Gastrocnemius medialis (tissue), 4 donors: Measurements from ENCODE around the gene VPS4B. TPM values are rescaled to one million over a fixed set of nuclear protein-coding genes. Genes with fewer than 3 reads are reported as not detected.

ENCODE experiments used
- ATAC-seq, 2 donors: fragments of 150-250 bp; one replicate each; pipeline ENCODE4 v1.9.1; 2016
- DNase-seq, 2 donors: peaks; one replicate each; pipeline ENCODE4 v3.0.0-alpha.2; 2019
- H3K27ac ChIP-seq, 4 donors: fragments of 200-600 bp; sonication (generic); 1 replicate in 1 of 4; 2 replicates in 3 of 4; pipeline ENCODE4 v1.5.1; 2016 to 2018; ENCODE audit warnings: mild to moderate bottlenecking in 2 of 4, moderate library complexity in 1 of 4
- H3K27me3 ChIP-seq, 3 donors: fragments of 200-600 bp; sonication (generic) in 2 of 3; 1 replicate in 1 of 3; 2 replicates in 2 of 3; pipeline versions ENCODE4 v1.5.1 to v1.6.0; 2016 to 2019; ENCODE audit warnings: mild to moderate bottlenecking in 1 of 3, moderate library complexity in 1 of 3
- H3K36me3 ChIP-seq, 2 donors: fragments of 200-600 bp; sonication (generic) in 1 of 2; one replicate each; pipeline ENCODE4 v1.5.1; 2017 to 2018
- H3K4me1 ChIP-seq, 2 donors: fragments of 200-600 bp; sonication (generic) in 1 of 2; one replicate each; pipeline ENCODE4 v1.5.1; 2016 to 2017; ENCODE audit warnings: mild to moderate bottlenecking in 2 of 2
- H3K4me3 ChIP-seq, 4 donors: fragments of 200-600 bp; sonication (generic) in 3 of 4; 1 replicate in 1 of 4; 2 replicates in 3 of 4; pipeline ENCODE4 v1.5.1; 2016 to 2019; ENCODE audit warnings: mild to moderate bottlenecking in 2 of 4
- H3K9me3 ChIP-seq, 3 donors: fragments of 200-600 bp; sonication (generic) in 2 of 3; 1 replicate in 1 of 3; 2 replicates in 2 of 3; pipeline ENCODE4 v1.5.1; 2016 to 2019
- POLR2A ChIP-seq, 2 donors: fragments of 450-650 bp; IDR thresholded peaks; one replicate each; pipeline ENCODE4 v1.6.1; 2017; ENCODE audit warnings: antibody characterized with exemption in 2 of 2, mild to moderate bottlenecking in 2 of 2, moderate library complexity in 2 of 2
- in situ Hi-C, 4 donors: fragments of 200-750 bp; cut with MboI; loops; one replicate each; pipeline versions ENCODE4 v1.15.0 to v1.8.0; 2017; ENCODE audit warnings: low sequenced_read_pairs in 4 of 4
- intact Hi-C: fragments of 100-400 bp; cut with DNase I; formaldehyde crosslinking; loops from one replicate; pipeline ENCODE4 v1.15.1; 2023; ENCODE audit warnings: low total_unique reads
- total RNA-seq, 4 donors: library from RNA; depleted of rRNA; stranded (reverse); fragments of >200 nt; gene quantifications; one replicate each; pipeline versions ENCODE4 v1.1.0 to v1.2.3, GENCODE V29; 2016
- TF ChIP-seq, protein P1 (sequence below), 5 experiments: fragments of 450-650 bp in 3 of 5; fragments of 200-600 bp in 2 of 5; sonication (generic) in 2 of 5; IDR thresholded peaks in 4 of 5; conservative IDR thresholded peaks in 1 of 5; 1 replicate in 4 of 5; 2 replicates in 1 of 5; pipeline ENCODE4 v1.5.1; 2016 to 2019; ENCODE audit warnings: antibody characterized with exemption in 5 of 5, mild to moderate bottlenecking in 3 of 5, moderate library complexity in 3 of 5

VPS4B gene
- total RNA-seq, 4 donors from 2014 or later, result 13.4 to 18.2 (median 16.0) TPM

DNA sequence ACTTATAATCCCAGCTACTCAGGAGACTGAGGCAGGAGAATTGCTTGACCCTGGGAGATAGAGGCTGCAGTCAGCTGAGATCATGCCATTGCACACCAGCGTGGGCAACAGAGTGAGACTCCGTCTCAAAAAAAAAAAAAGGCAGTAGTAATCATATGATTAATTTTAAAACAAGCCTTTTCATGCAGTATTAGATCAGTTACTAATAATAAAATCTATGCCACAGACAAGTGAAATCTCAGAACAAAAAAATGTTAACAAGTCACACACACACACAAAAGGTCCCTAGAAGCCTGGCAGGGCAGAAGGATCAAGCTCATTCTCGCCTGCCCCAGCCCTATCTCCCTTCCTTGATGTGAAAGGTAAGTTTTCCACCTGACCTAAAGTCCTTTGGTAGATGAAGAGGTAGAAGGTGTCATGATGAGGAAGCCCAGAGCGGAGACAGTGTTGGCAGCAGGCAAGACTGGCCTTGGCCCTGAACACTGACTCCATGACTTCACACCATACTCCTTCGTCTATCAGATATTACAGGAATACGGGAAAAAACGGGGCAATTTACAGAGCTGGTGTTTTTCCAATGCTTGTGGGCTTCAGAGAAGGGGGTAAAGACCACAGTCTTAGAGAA, 65.9 kb downstream of the VPS4B start:
- Histone ChIP-seq H3K4me1 (no peaks in the 10 kb centered on the region), H3K36me3 (peaks cover 3 to 79% of the 10 kb centered on the region in 2 donors), H3K9me3 (no peaks in the 10 kb centered on the region), H3K27ac (no peak overlapping the region), H3K4me3 (no peak overlapping the region), H3K27me3 (no peaks in the 10 kb centered on the region)
- intact Hi-C loops, result no loop called here
- DNase-seq (no peak), ATAC-seq (no peak)
- TF ChIP-seq POLR2A (IDR thresholded peaks at IDR 0.05), result no peak
- TF ChIP-seq, protein P1, sequence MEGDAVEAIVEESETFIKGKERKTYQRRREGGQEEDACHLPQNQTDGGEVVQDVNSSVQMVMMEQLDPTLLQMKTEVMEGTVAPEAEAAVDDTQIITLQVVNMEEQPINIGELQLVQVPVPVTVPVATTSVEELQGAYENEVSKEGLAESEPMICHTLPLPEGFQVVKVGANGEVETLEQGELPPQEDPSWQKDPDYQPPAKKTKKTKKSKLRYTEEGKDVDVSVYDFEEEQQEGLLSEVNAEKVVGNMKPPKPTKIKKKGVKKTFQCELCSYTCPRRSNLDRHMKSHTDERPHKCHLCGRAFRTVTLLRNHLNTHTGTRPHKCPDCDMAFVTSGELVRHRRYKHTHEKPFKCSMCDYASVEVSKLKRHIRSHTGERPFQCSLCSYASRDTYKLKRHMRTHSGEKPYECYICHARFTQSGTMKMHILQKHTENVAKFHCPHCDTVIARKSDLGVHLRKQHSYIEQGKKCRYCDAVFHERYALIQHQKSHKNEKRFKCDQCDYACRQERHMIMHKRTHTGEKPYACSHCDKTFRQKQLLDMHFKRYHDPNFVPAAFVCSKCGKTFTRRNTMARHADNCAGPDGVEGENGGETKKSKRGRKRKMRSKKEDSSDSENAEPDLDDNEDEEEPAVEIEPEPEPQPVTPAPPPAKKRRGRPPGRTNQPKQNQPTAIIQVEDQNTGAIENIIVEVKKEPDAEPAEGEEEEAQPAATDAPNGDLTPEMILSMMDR (IDR thresholded peaks at IDR 0.05 in 4 of 5, conservative IDR thresholded peaks at IDR 0.05 in 1 of 5), result no peak
- in situ Hi-C loops, result no loop called here

DNA sequence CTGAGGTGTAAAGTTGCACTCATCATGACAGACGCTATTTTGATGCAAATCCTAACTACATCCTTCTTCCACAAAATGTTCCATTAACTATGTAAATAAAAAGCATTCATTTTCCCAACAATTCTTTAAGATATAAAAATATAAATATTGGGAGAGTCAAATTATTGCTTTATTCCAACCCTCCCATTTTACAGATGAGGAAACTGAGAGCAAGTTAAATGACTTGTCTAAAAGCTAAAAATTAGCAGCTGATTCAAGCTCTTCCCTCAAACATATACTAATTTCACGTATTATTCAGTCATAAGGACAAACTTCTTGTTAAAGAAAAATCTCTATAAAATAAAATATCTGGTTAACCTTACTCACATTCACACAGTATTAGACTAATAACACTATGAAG, 72.0 kb downstream of the VPS4B start:
- DNase-seq (no peak), ATAC-seq (no peak)
- no peaks in the 10 kb centered on the region for H3K9me3 ChIP-seq
- no peaks in the 10 kb centered on the region for H3K27me3 ChIP-seq
- H3K27ac ChIP-seq, result no peak overlapping the region
- intact Hi-C loops, result no loop called here
- H3K36me3 ChIP-seq, result peaks cover 8 to 77% of the 10 kb centered on the region in 2 donors
- H3K4me1 ChIP-seq, result peaks cover 14 to 15% of the 10 kb centered on the region in 2 donors
- in situ Hi-C loops, result no loop called here
- no peak overlapping the region for H3K4me3 ChIP-seq
- no peak for TF ChIP-seq POLR2A (IDR thresholded peaks at IDR 0.05)
- TF ChIP-seq, protein P1 (IDR thresholded peaks at IDR 0.05 in 4 of 5, conservative IDR thresholded peaks at IDR 0.05 in 1 of 5), result no peak

DNA sequence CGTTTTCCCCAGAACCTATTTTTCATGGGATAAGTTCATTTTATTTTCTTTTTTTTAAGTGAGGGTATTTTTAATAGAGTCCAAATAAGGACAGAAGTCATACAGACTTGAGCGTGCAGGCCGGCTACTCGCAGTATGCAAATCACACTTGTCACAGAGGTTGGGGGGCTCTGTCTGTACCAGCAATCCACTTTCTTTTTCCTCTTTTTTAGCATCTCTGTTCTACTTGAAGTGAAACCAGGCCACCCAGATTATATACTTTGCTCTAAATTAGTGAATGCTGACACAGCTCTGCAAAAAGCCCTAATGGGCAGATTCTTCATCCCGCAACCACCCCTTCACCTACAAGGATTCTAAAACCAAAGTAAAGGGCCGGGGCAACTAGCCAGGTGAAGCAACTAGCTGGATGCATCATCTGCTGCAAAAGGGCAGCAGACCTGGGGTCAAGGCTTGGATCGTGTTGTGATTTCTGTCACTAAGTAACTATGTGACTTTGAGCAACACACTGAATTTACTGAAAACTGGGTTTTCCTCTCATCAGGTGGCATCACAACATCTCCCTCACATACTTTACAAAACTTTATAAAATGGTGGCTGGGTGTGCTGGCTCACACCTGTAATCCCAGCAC, 73.7 kb downstream of the VPS4B start:
- Histone ChIP-seq H3K27me3 (no peaks in the 10 kb centered on the region), H3K4me1 (peaks cover 17 to 20% of the 10 kb centered on the region in 2 donors), H3K9me3 (no peaks in the 10 kb centered on the region), H3K27ac (no peak overlapping the region), H3K36me3 (peaks cover 5 to 69% of the 10 kb centered on the region in 2 donors), H3K4me3 (no peak overlapping the region)
- ATAC-seq, result no peak
- no peak for DNase-seq
- in situ Hi-C loops (loop anchor here in 2 of 4 donors (10.0 to 25.0 kb wide), 3 partner anchors 86 to 636 kb away; partner anchors contain the start of gene PHLPP1 (in 1 of the 2)), intact Hi-C loops (no loop called here)
- no peak for TF ChIP-seq POLR2A (IDR thresholded peaks at IDR 0.05)
- TF ChIP-seq, protein P1 (IDR thresholded peaks at IDR 0.05 in 4 of 5, conservative IDR thresholded peaks at IDR 0.05 in 1 of 5), result no peak

DNA sequence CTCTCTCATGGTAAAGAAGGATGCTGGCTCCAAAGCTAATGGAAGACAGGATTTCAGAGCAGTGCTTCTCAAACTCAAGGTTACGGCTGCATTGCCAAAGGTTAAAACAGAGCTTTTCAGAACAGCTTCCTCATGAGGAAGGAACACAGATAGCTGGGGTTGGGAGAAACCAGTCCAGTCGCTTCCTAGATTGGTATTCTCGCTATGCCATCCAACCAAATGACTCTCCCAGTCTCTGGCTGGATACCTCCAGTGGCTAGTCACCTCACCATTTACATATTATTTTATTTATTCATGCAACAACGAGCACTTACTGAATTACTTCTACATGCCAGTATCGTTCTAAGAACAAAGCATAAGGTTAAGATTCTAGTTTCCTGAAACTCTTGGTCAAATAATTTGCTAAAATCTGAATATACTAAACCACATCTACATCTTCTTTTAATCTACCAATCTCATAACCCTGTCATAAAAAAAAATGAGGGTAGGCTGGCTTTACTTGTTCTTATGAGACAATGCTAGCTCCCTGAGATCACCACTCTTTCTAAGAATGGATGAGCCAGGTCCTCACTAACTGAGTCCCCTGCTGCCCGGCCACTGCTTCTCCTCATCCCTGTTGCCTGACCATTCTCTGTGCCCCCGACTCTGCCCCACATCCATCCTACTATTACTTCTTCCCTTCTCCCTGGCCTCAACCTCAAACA, 75.6 kb downstream of the VPS4B start:
- in situ Hi-C loops, result loop anchor here in 2 of 4 donors (10.0 to 25.0 kb wide), 3 partner anchors 88 to 634 kb away; partner anchors contain the start of gene PHLPP1 (in 1 of the 2)
- peak in 1 of 2 donors; percentile 30 for ATAC-seq

More for the DNA sequence above, 75.6 kb downstream of the VPS4B start:
- H3K4me1 ChIP-seq, result peaks cover 17 to 20% of the 10 kb centered on the region in 2 donors
- TF ChIP-seq POLR2A (IDR thresholded peaks at IDR 0.05), result no peak
- TF ChIP-seq, protein P1 (IDR thresholded peaks at IDR 0.05 in 4 of 5, conservative IDR thresholded peaks at IDR 0.05 in 1 of 5), result no peak
- H3K4me3 ChIP-seq, result no peak overlapping the region
- intact Hi-C loops, result no loop called here
- no peaks in the 10 kb centered on the region for H3K9me3 ChIP-seq
- H3K27ac ChIP-seq, result peak overlapping the region in 2 of 4 donors; percentile 41 to 53
- DNase-seq, result no peak
- no peaks in the 10 kb centered on the region for H3K27me3 ChIP-seq
- peaks cover 5 to 70% of the 10 kb centered on the region in 2 donors for H3K36me3 ChIP-seq
